ENCODE measurements around the gene BRICD5. TPM values are rescaled to one million over a fixed set of nuclear protein-coding genes. Genes with fewer than 3 reads are reported as not detected.

BRICD5 gene
- total RNA-seq, 1 donor from 2014 or later = 2.0 TPM

DNA sequence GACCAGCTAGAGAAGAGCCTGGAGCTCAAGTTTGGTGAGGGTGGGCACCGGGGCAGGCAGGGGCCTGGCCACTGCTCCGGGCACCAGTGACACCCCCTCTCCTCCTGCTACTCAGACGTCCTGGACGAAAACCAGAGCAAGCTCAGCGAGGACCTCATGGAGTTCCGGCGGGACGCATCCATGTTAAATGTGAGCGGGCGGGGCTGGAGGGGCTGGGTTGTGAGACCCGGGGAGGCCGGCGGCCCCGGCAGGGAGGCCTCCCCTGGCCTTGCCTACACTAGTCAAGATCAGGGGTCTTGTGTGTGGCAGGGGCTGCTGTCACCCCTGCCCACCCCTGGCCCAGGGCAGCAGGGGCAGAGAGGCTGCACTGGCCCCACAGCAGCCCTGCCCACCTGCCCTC, 37.3 kb downstream of the BRICD5 start:
- peaks cover 4% of the 10 kb centered on the region for H3K36me3 ChIP-seq (ENCODE audit: control insufficient read depth, insufficient read depth, low read length)
- no peak overlapping the region for H3K4me3 ChIP-seq (ENCODE audit: low read depth, low read length)
- no peak for TF ChIP-seq CTCF (IDR thresholded peaks at IDR 0.05; ENCODE audit: insufficient read depth, low read length, poor library complexity, severe bottlenecking)
- no peaks in the 10 kb centered on the region for H3K27me3 ChIP-seq (ENCODE audit: control insufficient read depth, insufficient read depth, low read length)
- DNase-seq (ENCODE audit: low read depth) = no peak

- DNase-seq (ENCODE audit: low read depth) = no peak
- TF ChIP-seq CTCF (IDR thresholded peaks at IDR 0.05; ENCODE audit: insufficient read depth, low read length, poor library complexity, severe bottlenecking) = no peak
- Histone ChIP-seq H3K4me3 (ENCODE audit: low read depth, low read length) (no peak overlapping the region), H3K36me3 (ENCODE audit: control insufficient read depth, insufficient read depth, low read length) (peaks cover 4% of the 10 kb centered on the region), H3K27me3 (ENCODE audit: control insufficient read depth, insufficient read depth, low read length) (no peaks in the 10 kb centered on the region)
Measured at GRCh38 chr16:2172688-2173335, 37.9 kb downstream of the BRICD5 start.

GRCh38 chr16:2171601-2172178, 39.0 kb downstream of the BRICD5 start:
- no peaks in the 10 kb centered on the region for H3K27me3 ChIP-seq (ENCODE audit: control insufficient read depth, insufficient read depth, low read length)
- no peak for TF ChIP-seq CTCF (IDR thresholded peaks at IDR 0.05; ENCODE audit: insufficient read depth, low read length, poor library complexity, severe bottlenecking)
- peaks cover 4% of the 10 kb centered on the region for H3K36me3 ChIP-seq (ENCODE audit: control insufficient read depth, insufficient read depth, low read length)
- no peak overlapping the region for H3K4me3 ChIP-seq (ENCODE audit: low read depth, low read length)
- DNase-seq (ENCODE audit: low read depth) = no peak

DNA sequence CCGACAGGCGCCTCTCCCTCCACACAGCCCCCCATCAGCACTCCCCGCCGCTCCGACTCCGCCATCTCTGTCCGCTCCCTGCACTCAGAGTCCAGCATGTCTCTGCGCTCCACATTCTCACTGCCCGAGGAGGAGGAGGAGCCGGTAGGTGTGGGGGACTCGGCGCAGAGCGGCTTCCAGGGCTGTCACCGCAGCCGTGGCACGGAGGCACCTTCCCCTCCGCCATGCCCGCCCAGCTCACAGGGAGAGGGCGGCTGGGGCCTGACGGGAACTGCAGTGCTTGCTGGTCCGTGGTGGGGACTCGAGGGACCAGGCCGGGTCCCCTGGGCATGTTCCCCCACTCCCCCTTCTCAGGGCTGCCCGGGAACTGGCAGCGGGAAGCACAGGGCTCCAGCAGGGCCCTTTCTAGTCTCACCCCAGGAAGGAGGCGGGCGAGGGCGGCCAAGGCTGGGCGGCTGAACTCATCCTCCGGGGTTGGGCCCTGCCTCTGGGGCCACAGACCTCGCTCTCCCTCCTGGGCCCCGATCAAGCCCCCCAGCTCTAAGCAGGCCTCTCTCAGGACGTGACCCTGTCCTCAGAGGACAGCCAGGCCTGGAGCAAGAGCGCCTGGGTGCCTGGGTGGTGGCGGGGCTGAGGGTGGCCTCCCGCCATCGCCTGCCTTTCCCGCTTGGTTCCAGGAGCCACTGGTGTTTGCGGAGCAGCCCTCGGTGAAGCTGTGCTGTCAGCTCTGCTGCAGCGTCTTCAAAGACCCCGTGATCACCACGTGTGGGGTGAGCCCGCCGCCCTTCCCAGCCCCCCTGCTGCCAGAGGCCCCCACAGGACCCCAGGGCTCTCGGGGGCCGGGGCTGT, 39.9 kb downstream of the BRICD5 start:
- no peak overlapping the region for H3K4me3 ChIP-seq (ENCODE audit: low read depth, low read length)
- peaks cover 4% of the 10 kb centered on the region for H3K36me3 ChIP-seq (ENCODE audit: control insufficient read depth, insufficient read depth, low read length)
- no peaks in the 10 kb centered on the region for H3K27me3 ChIP-seq (ENCODE audit: control insufficient read depth, insufficient read depth, low read length)
- TF ChIP-seq CTCF (IDR thresholded peaks at IDR 0.05; ENCODE audit: insufficient read depth, low read length, poor library complexity, severe bottlenecking) = no peak
- DNase-seq (ENCODE audit: low read depth) = no peak

DNA sequence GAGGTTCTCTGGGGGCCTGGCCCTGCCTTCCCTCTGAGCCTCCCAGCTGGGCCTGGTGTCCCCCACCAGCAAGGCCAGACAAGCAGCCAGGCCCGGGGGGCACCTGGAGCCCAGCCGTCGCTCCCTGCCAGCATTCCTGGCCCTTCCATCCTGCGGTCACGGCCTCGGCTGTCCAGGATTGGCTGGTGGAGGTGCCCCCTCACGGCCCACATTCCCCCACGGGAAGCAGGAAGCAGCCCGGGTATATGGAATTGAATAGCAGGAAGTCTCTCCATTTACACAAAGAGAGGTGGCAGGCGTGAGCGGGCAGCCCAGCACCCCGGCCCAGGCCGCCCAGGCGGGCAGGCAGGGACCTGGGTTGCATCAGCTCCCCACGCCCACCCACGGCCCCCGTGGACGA, 40.6 kb downstream of the BRICD5 start:
- no peak for TF ChIP-seq CTCF (IDR thresholded peaks at IDR 0.05; ENCODE audit: insufficient read depth, low read length, poor library complexity, severe bottlenecking)
- no peak for DNase-seq (ENCODE audit: low read depth)

More for the DNA sequence above, 40.6 kb downstream of the BRICD5 start:
- Histone ChIP-seq H3K27me3 (ENCODE audit: control insufficient read depth, insufficient read depth, low read length) (no peaks in the 10 kb centered on the region), H3K36me3 (ENCODE audit: control insufficient read depth, insufficient read depth, low read length) (peaks cover 2% of the 10 kb centered on the region), H3K4me3 (ENCODE audit: low read depth, low read length) (no peak overlapping the region)

Measured in kidney epithelial cell (primary cell).